Right forelimb (tissue), 1 donor: ENCODE results near the gene ATRAID.

Source experiments
- DNase-seq: peaks from one replicate; pipeline ENCODE4 v3.0.0-alpha.2; 2018

Gene ATRAID

GRCh38 chr2:27220091-27220490, 8.2 kb downstream of the ATRAID start:
- no peak for DNase-seq

- DNase-seq: no peak
These were observed 9.3 kb downstream of the ATRAID start for GRCh38 chr2:27221166-27221565.

DNA sequence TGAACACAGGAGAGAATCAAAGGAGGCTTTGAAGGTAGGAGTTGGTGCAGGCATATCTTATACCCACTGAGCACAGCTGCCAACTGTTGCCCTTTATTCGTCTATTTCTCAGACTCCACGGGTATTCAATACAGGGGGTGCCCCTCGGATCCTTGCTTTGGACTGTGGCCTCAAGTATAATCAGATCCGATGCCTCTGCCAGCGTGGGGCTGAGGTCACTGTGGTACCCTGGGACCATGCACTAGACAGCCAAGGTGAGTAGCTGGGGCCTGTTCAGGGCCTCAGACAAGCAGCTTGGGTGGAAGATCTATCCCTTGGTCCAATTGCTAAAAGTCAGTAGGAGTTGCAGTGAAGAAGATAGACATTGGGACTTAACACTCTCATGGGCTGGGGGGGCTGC, 10.6 kb downstream of the ATRAID start:
- DNase-seq: no peak

- DNase-seq: no peak
These were observed 11.6 kb downstream of the ATRAID start for GRCh38 chr2:27223416-27223815.

DNA sequence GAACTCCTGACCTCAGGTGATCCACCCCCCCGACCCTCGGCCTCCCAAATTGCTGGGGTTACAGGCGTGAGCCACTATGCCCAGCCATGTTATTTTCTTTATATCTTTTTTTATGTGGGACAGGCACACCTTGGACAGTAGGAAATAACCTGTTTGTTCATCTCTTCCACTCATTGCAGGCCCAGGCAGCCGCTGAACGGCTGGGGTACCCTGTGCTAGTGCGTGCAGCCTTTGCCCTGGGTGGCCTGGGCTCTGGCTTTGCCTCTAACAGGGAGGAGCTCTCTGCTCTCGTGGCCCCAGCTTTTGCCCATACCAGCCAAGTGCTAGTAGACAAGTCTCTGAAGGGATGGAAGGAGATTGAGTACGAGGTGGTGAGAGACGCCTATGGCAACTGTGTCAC, 13.7 kb downstream of the ATRAID start:
- DNase-seq: no peak

GRCh38 chr2:27227501-27227900, 15.7 kb downstream of the ATRAID start:
- no peak for DNase-seq

DNA sequence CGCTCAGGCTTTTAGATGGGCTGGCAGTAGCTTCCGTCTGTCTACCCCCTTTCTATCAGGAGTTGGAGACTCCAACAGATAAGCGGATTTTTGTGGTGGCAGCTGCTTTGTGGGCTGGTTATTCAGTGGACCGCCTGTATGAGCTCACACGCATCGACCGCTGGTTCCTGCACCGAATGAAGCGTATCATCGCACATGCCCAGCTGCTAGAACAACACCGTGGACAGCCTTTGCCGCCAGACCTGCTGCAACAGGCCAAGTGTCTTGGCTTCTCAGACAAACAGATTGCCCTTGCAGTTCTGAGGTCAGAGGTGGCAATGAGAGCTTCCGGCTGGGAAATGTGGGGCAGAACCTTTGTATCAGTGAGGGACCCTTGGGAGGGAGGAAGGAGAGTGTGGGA, 20.1 kb downstream of the ATRAID start:
- DNase-seq: no peak

DNA sequence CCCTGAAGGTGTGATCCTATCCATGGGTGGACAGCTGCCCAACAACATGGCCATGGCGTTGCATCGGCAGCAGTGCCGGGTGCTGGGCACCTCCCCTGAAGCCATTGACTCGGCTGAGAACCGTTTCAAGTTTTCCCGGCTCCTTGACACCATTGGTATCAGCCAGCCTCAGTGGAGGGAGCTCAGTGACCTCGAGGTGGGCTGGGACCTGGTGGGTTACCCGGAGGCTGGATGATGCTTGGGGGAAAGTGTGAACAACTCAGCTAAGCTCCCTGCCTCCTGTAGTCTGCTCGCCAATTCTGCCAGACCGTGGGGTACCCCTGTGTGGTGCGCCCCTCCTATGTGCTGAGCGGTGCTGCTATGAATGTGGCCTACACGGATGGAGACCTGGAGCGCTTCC, 21.5 kb downstream of the ATRAID start:
- no peak for DNase-seq

DNA sequence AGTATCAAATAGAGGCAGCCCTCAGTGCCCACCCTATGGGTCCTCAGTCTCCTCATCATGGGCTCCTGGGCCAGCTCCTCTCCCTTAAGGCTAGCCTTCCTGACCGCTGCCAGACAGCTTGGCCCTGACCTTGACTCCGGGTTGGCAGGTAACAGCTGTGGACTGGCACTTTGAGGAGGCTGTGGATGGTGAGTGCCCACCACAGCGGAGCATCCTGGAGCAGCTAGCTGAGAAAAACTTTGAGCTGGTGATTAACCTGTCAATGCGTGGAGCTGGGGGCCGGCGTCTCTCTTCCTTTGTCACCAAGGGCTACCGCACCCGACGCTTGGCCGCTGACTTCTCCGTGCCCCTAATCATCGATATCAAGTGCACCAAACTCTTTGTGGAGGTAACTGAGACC, 24.3 kb downstream of the ATRAID start:
- DNase-seq: no peak

DNA sequence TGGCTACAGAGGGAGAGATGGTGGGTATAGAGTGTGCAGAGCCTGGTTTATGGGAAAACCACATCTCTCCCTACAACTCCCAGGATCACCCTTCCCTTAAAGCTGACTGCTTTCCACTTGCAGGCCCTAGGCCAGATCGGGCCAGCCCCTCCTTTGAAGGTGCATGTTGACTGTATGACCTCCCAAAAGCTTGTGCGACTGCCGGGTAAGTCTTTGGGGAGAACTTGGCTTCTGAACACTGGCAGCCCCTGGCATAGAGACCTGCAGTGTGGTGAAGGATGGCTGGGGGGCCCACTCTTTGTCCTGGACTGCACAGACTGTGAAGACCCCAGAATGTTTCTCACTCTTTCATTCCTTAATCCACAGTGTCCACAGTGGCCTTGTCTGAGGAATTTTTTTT, 24.8 kb downstream of the ATRAID start:
- DNase-seq: no peak

- DNase-seq: no peak
These were observed 25.6 kb downstream of the ATRAID start for GRCh38 chr2:27237341-27237945.

DNA sequence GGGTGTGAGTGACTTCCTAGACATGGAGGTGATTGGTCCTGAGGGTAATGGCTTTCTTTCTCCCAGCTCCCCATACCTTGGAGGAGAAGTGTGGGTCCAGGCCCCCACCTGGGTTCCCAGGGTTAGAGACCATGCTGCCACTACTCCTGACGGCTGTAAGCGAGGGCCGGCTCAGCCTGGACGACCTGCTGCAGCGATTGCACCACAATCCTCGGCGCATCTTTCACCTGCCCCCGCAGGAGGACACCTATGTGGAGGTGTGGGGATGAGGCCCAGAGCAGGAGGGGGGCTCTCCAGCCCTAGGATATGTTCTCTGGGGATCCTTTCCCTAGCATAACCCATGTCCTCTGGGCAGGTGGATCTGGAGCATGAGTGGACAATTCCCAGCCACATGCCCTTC, 27.1 kb downstream of the ATRAID start:
- no peak for DNase-seq

GRCh38 chr2:27240406-27240805, 28.6 kb downstream of the ATRAID start:
- no peak for DNase-seq

GRCh38 chr2:27241761-27242613, 30.1 kb downstream of the ATRAID start:
- DNase-seq: no peak

- no peak for DNase-seq
These were observed 30.7 kb downstream of the ATRAID start for GRCh38 chr2:27242614-27242951.

DNA sequence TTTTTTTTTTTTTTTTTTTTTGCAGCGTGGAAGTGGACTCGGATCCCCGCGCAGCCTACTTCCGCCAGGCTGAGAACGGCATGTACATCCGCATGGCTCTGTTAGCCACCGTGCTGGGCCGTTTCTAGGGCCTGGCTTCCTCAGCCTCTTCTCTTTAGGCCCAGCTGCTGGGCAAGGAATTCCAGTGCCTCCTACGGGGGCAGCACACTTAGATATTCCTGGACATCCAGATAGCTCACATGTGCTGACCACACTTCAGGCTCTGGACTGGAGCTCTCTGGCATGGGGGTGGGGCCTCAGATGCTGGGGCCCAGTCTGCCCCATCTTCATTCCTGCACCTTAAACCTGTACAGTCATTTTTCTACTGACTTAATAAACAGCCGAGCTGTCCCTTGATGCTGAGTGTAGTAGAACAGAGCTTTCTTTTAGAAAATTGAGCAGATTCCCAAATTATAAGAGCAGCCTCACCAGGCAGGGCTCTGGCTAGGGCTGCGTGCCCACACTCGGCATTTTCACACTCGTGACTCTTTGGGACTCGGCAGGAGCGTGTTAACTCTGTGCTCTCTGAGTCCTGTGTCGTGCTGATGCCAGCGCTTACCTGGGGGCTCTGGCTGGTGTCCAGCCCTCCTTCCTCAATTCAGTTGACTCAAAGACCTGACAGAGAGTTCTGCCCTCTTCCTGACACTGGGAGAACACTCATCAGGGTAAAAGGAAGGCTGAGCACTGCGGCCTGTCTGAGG, 31.7 kb downstream of the ATRAID start:
- DNase-seq: no peak

GRCh38 chr2:27245116-27245515, 33.3 kb downstream of the ATRAID start:
- DNase-seq: no peak

DNA sequence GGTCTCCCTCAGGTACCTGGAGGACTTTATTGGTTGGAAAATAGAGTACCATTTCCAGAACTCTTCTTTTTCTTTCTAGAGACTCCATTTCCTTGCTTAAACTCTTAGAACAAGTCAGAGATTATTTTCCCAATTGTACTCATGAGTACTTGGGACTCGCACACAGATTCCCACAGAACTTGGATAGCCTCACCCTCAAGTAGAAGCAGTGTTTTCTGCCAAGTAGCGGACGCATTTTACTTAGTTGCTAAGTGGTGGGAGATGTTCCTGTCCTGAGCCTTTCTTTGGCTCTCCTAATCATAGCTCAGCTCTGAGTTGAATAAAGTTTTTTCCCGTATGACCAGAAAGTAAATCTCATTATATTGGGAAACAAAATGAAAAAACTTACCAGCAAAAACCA, 33.8 kb downstream of the ATRAID start:
- DNase-seq: no peak

DNA sequence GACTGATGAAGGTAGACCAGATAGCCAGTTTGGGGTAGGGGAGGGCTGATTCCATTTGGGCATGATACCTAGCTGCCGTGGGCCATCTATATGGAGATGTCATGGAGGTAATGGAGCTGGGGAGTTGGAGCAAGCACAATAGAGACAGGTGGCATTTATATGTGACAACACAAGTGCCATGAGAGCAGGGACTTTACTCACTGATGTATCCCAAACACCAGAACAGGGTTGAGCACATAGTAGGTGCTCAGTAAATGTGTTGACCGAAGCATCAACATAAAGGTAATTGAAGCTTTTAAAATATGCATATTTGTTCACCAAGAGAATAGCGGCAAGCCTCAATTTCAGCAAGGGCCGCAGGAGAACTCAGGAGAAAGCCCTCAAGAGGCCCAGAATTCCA, 36.1 kb downstream of the ATRAID start:
- DNase-seq: no peak

DNA sequence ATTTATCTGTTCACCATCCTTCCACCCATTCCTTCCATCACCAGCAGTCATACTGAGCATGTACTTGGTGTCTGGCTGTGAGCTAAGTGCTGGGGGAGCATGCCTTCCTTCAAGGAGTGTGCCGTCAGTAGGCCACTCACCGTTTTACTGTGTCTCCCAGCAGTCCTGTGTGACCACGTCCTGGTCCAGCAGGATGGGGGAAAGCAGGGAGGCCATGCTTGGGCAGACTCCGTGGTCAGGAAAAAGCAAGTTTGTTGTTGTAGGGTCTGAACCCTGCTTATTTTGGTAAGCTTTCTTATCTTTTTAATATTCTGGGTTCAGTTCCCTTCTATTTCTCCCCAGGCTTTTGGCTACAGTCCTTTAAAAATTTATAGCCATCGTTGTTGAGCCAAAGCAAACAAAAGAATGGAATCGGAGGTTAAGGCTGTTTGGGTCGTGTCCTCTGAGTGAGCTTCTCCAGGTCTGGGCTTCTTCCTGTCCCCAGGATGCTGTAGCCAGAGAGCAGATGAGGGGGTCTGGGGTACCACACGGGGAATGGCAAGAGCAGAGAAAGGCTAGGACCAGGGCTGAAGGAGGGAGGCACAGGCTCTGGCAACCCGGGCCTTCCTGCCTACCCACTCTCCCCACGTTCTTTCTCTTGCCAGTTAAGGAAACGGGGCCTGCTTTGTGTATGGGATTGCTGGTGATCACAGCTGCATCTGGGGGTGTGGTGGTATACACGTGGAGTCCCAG, 37.5 kb downstream of the ATRAID start:
- DNase-seq: no peak

GRCh38 chr2:27249891-27250651, 38.2 kb downstream of the ATRAID start:
- no peak for DNase-seq

GRCh38 chr2:27250652-27251379, 39.0 kb downstream of the ATRAID start:
- DNase-seq: no peak
